HEK293 (cell line): Measurements from ENCODE around the gene SLC25A11.

ENCODE experiments used
- CTCF ChIA-PET: fragments of 350-600 bp; formaldehyde crosslinking; extraction: SDS; loops from one replicate; lab custom pipeline; 2021; ENCODE audit warnings: antibody characterized with exemption; lab: Yijun Ruan, JAX
- POLR2A ChIA-PET: fragments of 300-600 bp; formaldehyde crosslinking; extraction: SDS; loops from one replicate; lab custom pipeline; 2020; ENCODE audit warnings: antibody characterized with exemption, inconsistent platforms; lab: Yijun Ruan, JAX
- H3K27ac ChIP-seq: fragments of 200-500 bp; sonication (Bioruptor generic); 2 replicates; pipeline ENCODE4 v1.5.1; 2014; ENCODE audit warnings: low read depth, low read length, control low read depth, inconsistent platforms; ENCODE audit errors: extremely low read depth
- H3K36me3 ChIP-seq, 2 experiments: fragments of 200-500 bp in 1 of 2; sonication (Bioruptor generic) in 1 of 2; 1 replicate in 1 of 2; 2 replicates in 1 of 2; pipeline ENCODE4 v1.5.1; 2014 to 2017; ENCODE audit warnings: inconsistent platforms in 2 of 2, low read length in 2 of 2; ENCODE audit not compliant: control insufficient read depth in 2 of 2, insufficient read depth in 1 of 2
- H3K4me1 ChIP-seq: fragments of 200-500 bp; sonication (Bioruptor generic); 2 replicates; pipeline ENCODE4 v1.5.1; 2014; ENCODE audit warnings: mild to moderate bottlenecking, low read length, inconsistent platforms; ENCODE audit not compliant: control insufficient read depth, insufficient read depth
- H3K4me3 ChIP-seq: 2 replicates; pipeline ENCODE4 v1.5.1; 2011; ENCODE audit warnings: low read depth, mild to moderate bottlenecking, control low read depth, low read length, moderate library complexity
- H3K9me3 ChIP-seq: fragments of 200-500 bp; sonication (Bioruptor generic); 2 replicates; pipeline ENCODE4 v1.5.1; 2014; ENCODE audit warnings: low read depth, low read length, inconsistent platforms; ENCODE audit not compliant: control insufficient read depth, insufficient read depth
- ZBTB7A ChIP-seq: fragments of 450-650 bp; formaldehyde crosslinking; IDR thresholded peaks from 2 replicates; pipeline ENCODE4 v1.5.1; 2016; ENCODE audit warnings: low read depth, missing biosample characterization, missing genetic modification characterization
- ZNF214 ChIP-seq: fragments of 450-650 bp; formaldehyde crosslinking; IDR thresholded peaks from 2 replicates; pipeline ENCODE4 v1.5.1; 2017; ENCODE audit warnings: missing biosample characterization, mild to moderate bottlenecking, missing genetic modification characterization, borderline replicate concordance
- ZNF266 ChIP-seq: fragments of 450-650 bp; formaldehyde crosslinking; IDR thresholded peaks from 2 replicates; pipeline ENCODE4 v1.5.1; 2016; ENCODE audit warnings: missing biosample characterization, missing genetic modification characterization, low read depth
- ZNF549 ChIP-seq: fragments of 450-650 bp; IDR thresholded peaks from 2 replicates; pipeline ENCODE4 v1.5.1; 2018; ENCODE audit warnings: missing biosample characterization, missing genetic modification characterization, mild to moderate bottlenecking, inconsistent platforms, moderate library complexity
- ZNF560 ChIP-seq: fragments of 450-650 bp; formaldehyde crosslinking; IDR thresholded peaks from 2 replicates; pipeline ENCODE4 v1.5.1; 2017; ENCODE audit warnings: missing biosample characterization, missing genetic modification characterization, borderline replicate concordance
- ZNF561 ChIP-seq: fragments of 450-650 bp; IDR thresholded peaks from 2 replicates; pipeline ENCODE4 v1.5.1; 2018; ENCODE audit warnings: missing biosample characterization, missing genetic modification characterization, borderline replicate concordance
- ZNF776 ChIP-seq: fragments of 450-650 bp; formaldehyde crosslinking; IDR thresholded peaks from 2 replicates; pipeline ENCODE4 v1.5.0; 2017; ENCODE audit warnings: missing biosample characterization, missing genetic modification characterization, borderline replicate concordance
- TF ChIP-seq, protein P1 (sequence below): fragments of 450-650 bp; formaldehyde crosslinking; IDR thresholded peaks from 2 replicates; pipeline ENCODE4 v1.5.1; 2016; ENCODE audit warnings: missing biosample characterization, missing genetic modification characterization
- TF ChIP-seq, protein P2 (sequence below): fragments of 450-650 bp; formaldehyde crosslinking; IDR thresholded peaks from 2 replicates; pipeline ENCODE4 v1.5.1; 2016; ENCODE audit warnings: missing biosample characterization, missing genetic modification characterization, low read depth
- TF ChIP-seq, protein P3 (sequence below): fragments of 450-650 bp; formaldehyde crosslinking; IDR thresholded peaks from 2 replicates; pipeline ENCODE4 v1.5.1; 2016; ENCODE audit warnings: missing biosample characterization, missing genetic modification characterization, borderline replicate concordance
- TF ChIP-seq, protein P4 (sequence below): fragments of 450-650 bp; formaldehyde crosslinking; IDR thresholded peaks from 2 replicates; pipeline ENCODE4 v1.5.1; 2017; ENCODE audit warnings: missing biosample characterization, missing genetic modification characterization
- TF ChIP-seq, protein P5 (sequence below): fragments of 450-650 bp; formaldehyde crosslinking; IDR thresholded peaks from 2 replicates; pipeline ENCODE4 v1.5.1; 2016; ENCODE audit warnings: missing biosample characterization, missing genetic modification characterization
- TF ChIP-seq, protein P6 (sequence below): fragments of 450-650 bp; formaldehyde crosslinking; IDR thresholded peaks from 2 replicates; pipeline ENCODE4 v1.5.1; 2016; ENCODE audit warnings: missing biosample characterization, missing genetic modification characterization

Gene SLC25A11

DNA sequence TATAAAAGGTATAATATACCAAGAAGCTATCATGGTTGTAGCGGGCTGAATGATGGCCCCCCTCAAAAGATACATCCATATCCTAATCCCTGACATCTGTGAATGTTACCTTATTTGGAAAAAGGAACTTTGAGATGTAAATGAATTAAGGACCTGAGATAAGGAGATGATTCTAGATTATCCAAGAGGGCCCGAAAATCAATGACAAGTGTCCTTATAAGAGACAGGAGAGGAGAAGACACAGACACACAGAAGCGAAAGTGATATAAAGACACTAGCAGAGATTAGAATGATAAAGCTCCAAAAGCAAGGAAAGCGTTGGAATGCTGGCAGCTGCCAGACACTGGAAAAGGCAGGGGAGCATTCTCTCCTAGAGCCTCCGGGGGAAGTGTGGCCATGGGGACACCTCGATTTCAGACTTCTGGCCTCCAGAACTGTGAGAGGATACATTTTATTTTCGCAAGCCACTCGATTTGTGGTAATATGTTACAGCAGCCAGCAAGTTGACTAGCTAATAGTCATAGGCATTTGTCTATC is 20.3 kb downstream of the SLC25A11 start:
- TF ChIP-seq, protein P1, sequence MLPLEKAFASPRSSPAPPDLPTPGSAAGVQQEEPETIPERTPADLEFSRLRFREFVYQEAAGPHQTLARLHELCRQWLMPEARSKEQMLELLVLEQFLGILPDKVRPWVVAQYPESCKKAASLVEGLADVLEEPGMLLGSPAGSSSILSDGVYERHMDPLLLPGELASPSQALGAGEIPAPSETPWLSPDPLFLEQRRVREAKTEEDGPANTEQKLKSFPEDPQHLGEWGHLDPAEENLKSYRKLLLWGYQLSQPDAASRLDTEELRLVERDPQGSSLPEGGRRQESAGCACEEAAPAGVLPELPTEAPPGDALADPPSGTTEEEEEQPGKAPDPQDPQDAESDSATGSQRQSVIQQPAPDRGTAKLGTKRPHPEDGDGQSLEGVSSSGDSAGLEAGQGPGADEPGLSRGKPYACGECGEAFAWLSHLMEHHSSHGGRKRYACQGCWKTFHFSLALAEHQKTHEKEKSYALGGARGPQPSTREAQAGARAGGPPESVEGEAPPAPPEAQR (tag by site-specific recombination), result no peak
- TF ChIP-seq ZBTB7A (tag by site-specific recombination) (no peak), ZNF561 (tag by site-specific recombination) (no peak), ZNF266 (tag by site-specific recombination) (no peak), ZNF549 (tag by site-specific recombination) (no peak), ZNF214 (tag by site-specific recombination) (no peak), ZNF776 (tag by site-specific recombination) (no peak), ZNF560 (no peak)
- TF ChIP-seq, protein P2, sequence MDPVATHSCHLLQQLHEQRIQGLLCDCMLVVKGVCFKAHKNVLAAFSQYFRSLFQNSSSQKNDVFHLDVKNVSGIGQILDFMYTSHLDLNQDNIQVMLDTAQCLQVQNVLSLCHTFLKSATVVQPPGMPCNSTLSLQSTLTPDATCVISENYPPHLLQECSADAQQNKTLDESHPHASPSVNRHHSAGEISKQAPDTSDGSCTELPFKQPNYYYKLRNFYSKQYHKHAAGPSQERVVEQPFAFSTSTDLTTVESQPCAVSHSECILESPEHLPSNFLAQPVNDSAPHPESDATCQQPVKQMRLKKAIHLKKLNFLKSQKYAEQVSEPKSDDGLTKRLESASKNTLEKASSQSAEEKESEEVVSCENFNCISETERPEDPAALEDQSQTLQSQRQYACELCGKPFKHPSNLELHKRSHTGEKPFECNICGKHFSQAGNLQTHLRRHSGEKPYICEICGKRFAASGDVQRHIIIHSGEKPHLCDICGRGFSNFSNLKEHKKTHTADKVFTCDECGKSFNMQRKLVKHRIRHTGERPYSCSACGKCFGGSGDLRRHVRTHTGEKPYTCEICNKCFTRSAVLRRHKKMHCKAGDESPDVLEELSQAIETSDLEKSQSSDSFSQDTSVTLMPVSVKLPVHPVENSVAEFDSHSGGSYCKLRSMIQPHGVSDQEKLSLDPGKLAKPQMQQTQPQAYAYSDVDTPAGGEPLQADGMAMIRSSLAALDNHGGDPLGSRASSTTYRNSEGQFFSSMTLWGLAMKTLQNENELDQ (tag by site-specific recombination), result no peak
- TF ChIP-seq, protein P3, sequence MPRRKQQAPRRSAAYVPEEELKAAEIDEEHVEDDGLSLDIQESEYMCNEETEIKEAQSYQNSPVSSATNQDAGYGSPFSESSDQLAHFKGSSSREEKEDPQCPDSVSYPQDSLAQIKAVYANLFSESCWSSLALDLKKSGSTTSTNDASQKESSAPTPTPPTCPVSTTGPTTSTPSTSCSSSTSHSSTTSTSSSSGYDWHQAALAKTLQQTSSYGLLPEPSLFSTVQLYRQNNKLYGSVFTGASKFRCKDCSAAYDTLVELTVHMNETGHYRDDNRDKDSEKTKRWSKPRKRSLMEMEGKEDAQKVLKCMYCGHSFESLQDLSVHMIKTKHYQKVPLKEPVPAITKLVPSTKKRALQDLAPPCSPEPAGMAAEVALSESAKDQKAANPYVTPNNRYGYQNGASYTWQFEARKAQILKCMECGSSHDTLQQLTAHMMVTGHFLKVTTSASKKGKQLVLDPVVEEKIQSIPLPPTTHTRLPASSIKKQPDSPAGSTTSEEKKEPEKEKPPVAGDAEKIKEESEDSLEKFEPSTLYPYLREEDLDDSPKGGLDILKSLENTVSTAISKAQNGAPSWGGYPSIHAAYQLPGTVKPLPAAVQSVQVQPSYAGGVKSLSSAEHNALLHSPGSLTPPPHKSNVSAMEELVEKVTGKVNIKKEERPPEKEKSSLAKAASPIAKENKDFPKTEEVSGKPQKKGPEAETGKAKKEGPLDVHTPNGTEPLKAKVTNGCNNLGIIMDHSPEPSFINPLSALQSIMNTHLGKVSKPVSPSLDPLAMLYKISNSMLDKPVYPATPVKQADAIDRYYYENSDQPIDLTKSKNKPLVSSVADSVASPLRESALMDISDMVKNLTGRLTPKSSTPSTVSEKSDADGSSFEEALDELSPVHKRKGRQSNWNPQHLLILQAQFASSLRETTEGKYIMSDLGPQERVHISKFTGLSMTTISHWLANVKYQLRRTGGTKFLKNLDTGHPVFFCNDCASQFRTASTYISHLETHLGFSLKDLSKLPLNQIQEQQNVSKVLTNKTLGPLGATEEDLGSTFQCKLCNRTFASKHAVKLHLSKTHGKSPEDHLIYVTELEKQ (tag by site-specific recombination), result no peak
- TF ChIP-seq, protein P4, sequence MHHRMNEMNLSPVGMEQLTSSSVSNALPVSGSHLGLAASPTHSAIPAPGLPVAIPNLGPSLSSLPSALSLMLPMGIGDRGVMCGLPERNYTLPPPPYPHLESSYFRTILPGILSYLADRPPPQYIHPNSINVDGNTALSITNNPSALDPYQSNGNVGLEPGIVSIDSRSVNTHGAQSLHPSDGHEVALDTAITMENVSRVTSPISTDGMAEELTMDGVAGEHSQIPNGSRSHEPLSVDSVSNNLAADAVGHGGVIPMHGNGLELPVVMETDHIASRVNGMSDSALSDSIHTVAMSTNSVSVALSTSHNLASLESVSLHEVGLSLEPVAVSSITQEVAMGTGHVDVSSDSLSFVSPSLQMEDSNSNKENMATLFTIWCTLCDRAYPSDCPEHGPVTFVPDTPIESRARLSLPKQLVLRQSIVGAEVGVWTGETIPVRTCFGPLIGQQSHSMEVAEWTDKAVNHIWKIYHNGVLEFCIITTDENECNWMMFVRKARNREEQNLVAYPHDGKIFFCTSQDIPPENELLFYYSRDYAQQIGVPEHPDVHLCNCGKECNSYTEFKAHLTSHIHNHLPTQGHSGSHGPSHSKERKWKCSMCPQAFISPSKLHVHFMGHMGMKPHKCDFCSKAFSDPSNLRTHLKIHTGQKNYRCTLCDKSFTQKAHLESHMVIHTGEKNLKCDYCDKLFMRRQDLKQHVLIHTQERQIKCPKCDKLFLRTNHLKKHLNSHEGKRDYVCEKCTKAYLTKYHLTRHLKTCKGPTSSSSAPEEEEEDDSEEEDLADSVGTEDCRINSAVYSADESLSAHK (tag by site-specific recombination), result no peak
- TF ChIP-seq, protein P5, sequence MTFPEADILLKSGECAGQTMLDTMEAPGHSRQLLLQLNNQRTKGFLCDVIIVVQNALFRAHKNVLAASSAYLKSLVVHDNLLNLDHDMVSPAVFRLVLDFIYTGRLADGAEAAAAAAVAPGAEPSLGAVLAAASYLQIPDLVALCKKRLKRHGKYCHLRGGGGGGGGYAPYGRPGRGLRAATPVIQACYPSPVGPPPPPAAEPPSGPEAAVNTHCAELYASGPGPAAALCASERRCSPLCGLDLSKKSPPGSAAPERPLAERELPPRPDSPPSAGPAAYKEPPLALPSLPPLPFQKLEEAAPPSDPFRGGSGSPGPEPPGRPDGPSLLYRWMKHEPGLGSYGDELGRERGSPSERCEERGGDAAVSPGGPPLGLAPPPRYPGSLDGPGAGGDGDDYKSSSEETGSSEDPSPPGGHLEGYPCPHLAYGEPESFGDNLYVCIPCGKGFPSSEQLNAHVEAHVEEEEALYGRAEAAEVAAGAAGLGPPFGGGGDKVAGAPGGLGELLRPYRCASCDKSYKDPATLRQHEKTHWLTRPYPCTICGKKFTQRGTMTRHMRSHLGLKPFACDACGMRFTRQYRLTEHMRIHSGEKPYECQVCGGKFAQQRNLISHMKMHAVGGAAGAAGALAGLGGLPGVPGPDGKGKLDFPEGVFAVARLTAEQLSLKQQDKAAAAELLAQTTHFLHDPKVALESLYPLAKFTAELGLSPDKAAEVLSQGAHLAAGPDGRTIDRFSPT, result no peak
- TF ChIP-seq, protein P6, sequence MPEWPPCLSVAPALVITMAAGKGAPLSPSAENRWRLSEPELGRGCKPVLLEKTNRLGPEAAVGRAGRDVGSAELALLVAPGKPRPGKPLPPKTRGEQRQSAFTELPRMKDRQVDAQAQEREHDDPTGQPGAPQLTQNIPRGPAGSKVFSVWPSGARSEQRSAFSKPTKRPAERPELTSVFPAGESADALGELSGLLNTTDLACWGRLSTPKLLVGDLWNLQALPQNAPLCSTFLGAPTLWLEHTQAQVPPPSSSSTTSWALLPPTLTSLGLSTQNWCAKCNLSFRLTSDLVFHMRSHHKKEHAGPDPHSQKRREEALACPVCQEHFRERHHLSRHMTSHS, result no peak
- no peaks in the 10 kb centered on the region for H3K4me1 ChIP-seq
- H3K9me3 ChIP-seq, result no peaks in the 10 kb centered on the region
- H3K36me3 ChIP-seq, result no peaks in the 10 kb centered on the region; a peak in 1 of 3 replicates
- ChIA-PET CTCF (interaction anchor here (0.8 to 2.4 kb wide), 3 partner anchors 10 to 21 kb away, joined by 3 to 14 read pairs (median 3); partner anchors contain the start of genes CHRNE, RNF167 and SLC25A11), POLR2A (interaction anchor here (0.7 to 1.4 kb wide), 4 partner anchors 14 to 31 kb away, joined by 3 read pairs; partner anchors contain the start of genes ENO3, RNF167 and SLC25A11)
- no peak overlapping the region for H3K4me3 ChIP-seq
- no peak overlapping the region for H3K27ac ChIP-seq
